Neural progenitor cell (in vitro differentiated cells): Measurements from ENCODE around the gene DESI2. TPM values are rescaled to one million over a fixed set of nuclear protein-coding genes. Genes with fewer than 3 reads are reported as not detected.

Experiments used
- DNase-seq: peaks from one replicate; pipeline ENCODE4 v3.0.0-alpha.2; 2016; ENCODE audit warnings: low spot score
- H2AFZ ChIP-seq: fragments of 200-600 bp; sonication (generic); replicated peaks from 2 replicates; pipeline ENCODE4 v1.6.1; 2016; ENCODE audit warnings: antibody characterized with exemption
- H3F3A ChIP-seq: fragments of 200-600 bp; sonication (generic); 2 replicates; pipeline ENCODE4 v1.6.1; 2016; ENCODE audit warnings: antibody characterized with exemption, low read depth
- H3K27ac ChIP-seq: fragments of 200-600 bp; sonication (generic); 2 replicates; pipeline ENCODE4 v1.5.1; 2016; ENCODE audit warnings: mild to moderate bottlenecking
- H3K27me3 ChIP-seq: fragments of 200-600 bp; sonication (generic); 2 replicates; pipeline ENCODE4 v1.6.1; 2016; ENCODE audit warnings: mild to moderate bottlenecking, moderate library complexity
- H3K36me3 ChIP-seq: fragments of 200-600 bp; sonication (generic); 2 replicates; pipeline ENCODE4 v1.5.1; 2016
- H3K4me1 ChIP-seq: fragments of 200-600 bp; sonication (generic); 2 replicates; pipeline ENCODE4 v1.6.1; 2016; ENCODE audit warnings: mixed run types
- H3K4me2 ChIP-seq: fragments of 200-600 bp; sonication (generic); 2 replicates; pipeline ENCODE4 v1.6.1; 2016
- H3K4me3 ChIP-seq: fragments of 200-600 bp; sonication (generic); 2 replicates; pipeline ENCODE4 v1.5.1; 2016
- H3K79me2 ChIP-seq: fragments of 200-600 bp; sonication (generic); 2 replicates; pipeline ENCODE4 v1.6.1; 2016; ENCODE audit warnings: low read depth
- H3K9ac ChIP-seq: fragments of 200-600 bp; sonication (generic); 2 replicates; pipeline ENCODE4 v1.6.1; 2016
- H3K9me3 ChIP-seq: fragments of 200-600 bp; sonication (generic); 2 replicates; pipeline ENCODE4 v1.5.1; 2016; ENCODE audit warnings: low read depth
- H4K20me1 ChIP-seq: fragments of 200-600 bp; sonication (generic); 2 replicates; pipeline ENCODE4 v1.6.1; 2016; ENCODE audit warnings: low read depth
- H3K27ac Mint-ChIP-seq: 3 replicates; pipeline ENCODE4 v1.8.0; 2021; ENCODE audit warnings: mixed read lengths
- H3K27me3 Mint-ChIP-seq: 2 replicates; pipeline ENCODE4 v1.8.0; 2022; ENCODE audit warnings: low read depth, mild to moderate bottlenecking, inconsistent platforms, moderate library complexity, mixed read lengths; ENCODE audit not compliant: insufficient read depth
- H3K36me3 Mint-ChIP-seq: 3 replicates; pipeline ENCODE4 v1.8.0; 2021; ENCODE audit warnings: mixed read lengths
- H3K4me1 Mint-ChIP-seq: 3 replicates; pipeline ENCODE4 v1.8.0; 2021; ENCODE audit warnings: mixed read lengths
- H3K4me3 Mint-ChIP-seq: 3 replicates; pipeline ENCODE4 v1.8.0; 2021; ENCODE audit warnings: mild to moderate bottlenecking, moderate library complexity, mixed read lengths
- H3K9me3 Mint-ChIP-seq: 3 replicates; pipeline ENCODE4 v1.8.0; 2020; ENCODE audit warnings: mixed read lengths
- CTCF ChIP-seq: fragments of 200-600 bp; sonication (generic); IDR thresholded peaks from 2 replicates; pipeline ENCODE4 v1.5.1; 2017; ENCODE audit warnings: antibody characterized with exemption, mild to moderate bottlenecking
- EZH2 ChIP-seq: fragments of 200-600 bp; sonication (generic); IDR thresholded peaks from 2 replicates; pipeline ENCODE4 v1.6.1; 2017; ENCODE audit warnings: antibody characterized with exemption, mild to moderate bottlenecking, moderate library complexity
- EZH2phosphoT487 ChIP-seq: fragments of 200-600 bp; sonication (generic); IDR thresholded peaks from 2 replicates; pipeline ENCODE4 v1.6.1; 2017; ENCODE audit warnings: antibody characterized with exemption
- total RNA-seq: library from RNA; depleted of rRNA; stranded (reverse); fragments of >200 nt; gene quantifications from 2 replicates; pipeline ENCODE4 v1.2.3, GENCODE V29; 2015; ENCODE audit warnings: low replicate concordance

Gene DESI2
- 79.1 and 110 TPM in 2 replicates for total RNA-seq

GRCh38 chr1:244652623-244653438 lies at the start of gene DESI2:
Gene DESI2 (plus strand): TSS chr1:244653126. CDS start chr1:244653314, 188 bp downstream.
- Mint-ChIP-seq H3K4me3 (peak within 1 kb of the TSS; percentile 86), H3K36me3 (peaks cover 14% of the 10 kb centered on the region)
- H3K4me2 ChIP-seq = peak within 1 kb of the TSS; percentile 91

GRCh38 chr1:244603498-244603897 lies 49.4 kb upstream of the DESI2 start:
- Histone ChIP-seq H2AFZ (no peak overlapping the region), H3K27me3 (no peaks in the 10 kb centered on the region), H3K4me1 (peaks cover 5% of the 10 kb centered on the region), H3K27ac (no peak overlapping the region), H3K4me3 (no peak overlapping the region), H4K20me1 (no peaks in the 10 kb centered on the region), H3K79me2 (no peaks in the 10 kb centered on the region), H3F3A (no peaks in the 10 kb centered on the region), H3K9me3 (no peaks in the 10 kb centered on the region), H3K36me3 (no peaks in the 10 kb centered on the region), H3K9ac (no peak overlapping the region), H3K4me2 (no peak overlapping the region)
- no peaks in the 10 kb centered on the region for H3K36me3 Mint-ChIP-seq
- H3K4me1 Mint-ChIP-seq = peaks cover 3% of the 10 kb centered on the region
- no peak overlapping the region for H3K27ac Mint-ChIP-seq
- DNase-seq = peak; percentile 39
- no peak for TF ChIP-seq EZH2phosphoT487
- TF ChIP-seq CTCF = peak; percentile 93
- no peaks in the 10 kb centered on the region for H3K9me3 Mint-ChIP-seq
- H3K4me3 Mint-ChIP-seq = no peak overlapping the region
- H3K27me3 Mint-ChIP-seq = peaks cover 2% of the 10 kb centered on the region

More at GRCh38 chr1:244652623-244653438, at the start of gene DESI2:
- Histone ChIP-seq H3K4me3 (peak within 1 kb of the TSS; percentile 98), H3K36me3 (peaks cover 3% of the 10 kb centered on the region), H3F3A (peaks cover 25% of the 10 kb centered on the region), H2AFZ (peak within 1 kb of the TSS; percentile 53), H3K9ac (peak within 1 kb of the TSS; percentile 93), H4K20me1 (peaks cover 19% of the 10 kb centered on the region), H3K4me1 (peaks cover 35% of the 10 kb centered on the region), H3K79me2 (peaks cover 47% of the 10 kb centered on the region), H3K9me3 (no peaks in the 10 kb centered on the region), H3K27me3 (no peaks in the 10 kb centered on the region), H3K27ac (peak within 1 kb of the TSS; percentile 86)
- H3K27me3 Mint-ChIP-seq = no peaks in the 10 kb centered on the region
- H3K9me3 Mint-ChIP-seq = peaks cover 3% of the 10 kb centered on the region
- TF ChIP-seq CTCF (peak; percentile 61), EZH2 (no peak), EZH2phosphoT487 (no peak)
- H3K27ac Mint-ChIP-seq = peak within 1 kb of the TSS; percentile 44
- peaks cover 14% of the 10 kb centered on the region for H3K4me1 Mint-ChIP-seq
- peak; percentile 100 for DNase-seq

- Histone ChIP-seq H2AFZ (no peak overlapping the region), H3K4me1 (no peaks in the 10 kb centered on the region), H3K9me3 (no peaks in the 10 kb centered on the region), H3K4me2 (no peak overlapping the region), H3K27ac (no peak overlapping the region), H3F3A (no peaks in the 10 kb centered on the region), H3K4me3 (no peak overlapping the region), H3K27me3 (no peaks in the 10 kb centered on the region), H4K20me1 (no peaks in the 10 kb centered on the region), H3K36me3 (no peaks in the 10 kb centered on the region), H3K79me2 (no peaks in the 10 kb centered on the region), H3K9ac (no peak overlapping the region)
- Mint-ChIP-seq H3K4me1 (peaks cover 3% of the 10 kb centered on the region), H3K27ac (peak overlapping the region; percentile 22), H3K4me3 (no peak overlapping the region), H3K27me3 (peaks cover 2% of the 10 kb centered on the region), H3K9me3 (no peaks in the 10 kb centered on the region), H3K36me3 (no peaks in the 10 kb centered on the region)
- no peak for DNase-seq
- no peak for TF ChIP-seq EZH2
- TF ChIP-seq CTCF = no peak
- TF ChIP-seq EZH2phosphoT487 = no peak
These were observed 47.0 kb upstream of the DESI2 start for GRCh38 chr1:244605835-244606370.
